Activated effector memory CD4-positive, alpha-beta T cell treated with Interleukin-2 at 50 U/mL for 16 hours (primary cell): ENCODE results near the gene NDUFAB1.
"Not testable (repeated sequence)": the region's sequence is repeated elsewhere in the genome, so short reads cannot be mapped to it uniquely, and the experiment has no call there.

Experiments used
- DNase-seq: peaks from one replicate; pipeline ENCODE4 v3.0.0-alpha.2; 2020

Gene NDUFAB1

GRCh38 chr16:23549938-23550337, 46.2 kb downstream of the NDUFAB1 start:
- DNase-seq: no peak

GRCh38 chr16:23544436-23544835, 51.7 kb downstream of the NDUFAB1 start:
- no peak for DNase-seq

GRCh38 chr16:23540817-23541178, 55.3 kb downstream of the NDUFAB1 start:
- not testable (repeated sequence) for DNase-seq

GRCh38 chr16:23539984-23540816, 55.9 kb downstream of the NDUFAB1 start:
- DNase-seq: no peak

GRCh38 chr16:23538919-23539278, 57.2 kb downstream of the NDUFAB1 start:
- DNase-seq: no peak

- DNase-seq: no peak
Measured at GRCh38 chr16:23537390-23537789, 58.7 kb downstream of the NDUFAB1 start.

- no peak for DNase-seq
Measured at GRCh38 chr16:23535901-23536300, 60.2 kb downstream of the NDUFAB1 start.

GRCh38 chr16:23534868-23535860, 61.0 kb downstream of the NDUFAB1 start:
- DNase-seq: no peak

- no peak for DNase-seq
Measured at GRCh38 chr16:23532448-23532847, 63.7 kb downstream of the NDUFAB1 start.
